GM19324 (cell line): ENCODE measurements around the gene SLIT2.

Experiments
- ATAC-seq: cut with Tn5 transposase; IDR thresholded peaks from one replicate; pipeline ENCODE4 v1.9.1; 2021; ENCODE audit warnings: mild to moderate bottlenecking, moderate library complexity; ENCODE audit not compliant: unreplicated experiment, low FRiP score

Gene SLIT2

DNA sequence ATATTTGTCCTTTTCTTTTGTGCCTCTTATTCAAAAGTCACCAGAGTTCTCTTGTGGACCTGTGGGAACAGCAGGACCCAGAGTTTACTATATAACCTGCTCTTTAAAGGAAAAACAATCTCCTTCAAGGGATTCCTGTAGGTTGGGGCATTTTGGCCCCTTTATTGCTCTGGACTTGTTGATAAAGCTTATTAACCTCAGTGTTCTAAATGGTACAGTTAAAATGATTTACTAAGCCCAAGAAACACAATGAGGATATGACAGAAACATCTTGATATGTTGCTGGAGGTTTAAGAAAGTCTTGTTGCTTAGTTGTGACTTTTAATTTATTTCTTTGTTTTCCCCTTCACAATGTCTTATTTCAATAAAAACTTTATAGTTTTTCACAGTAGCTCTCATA, 46.8 kb downstream of the SLIT2 start:
- ATAC-seq: no peak

DNA sequence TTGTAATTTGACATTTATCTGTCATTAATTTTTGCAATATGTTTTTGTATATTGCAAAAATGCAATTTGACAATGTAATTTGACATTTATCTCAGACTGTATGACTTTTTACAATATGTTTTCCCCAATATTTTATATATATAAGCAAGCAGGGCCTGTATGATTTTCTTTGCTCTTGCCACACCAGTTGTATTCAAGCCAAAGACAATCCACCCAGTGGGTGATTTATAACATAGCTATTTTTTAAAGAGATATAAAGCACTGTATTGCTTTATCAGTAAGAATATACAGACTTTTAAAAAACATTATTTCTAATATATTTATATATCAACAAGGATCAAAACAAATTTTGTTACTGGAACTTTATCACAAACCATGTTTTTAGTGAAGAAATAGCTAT, 47.3 kb downstream of the SLIT2 start:
- no peak for ATAC-seq

DNA sequence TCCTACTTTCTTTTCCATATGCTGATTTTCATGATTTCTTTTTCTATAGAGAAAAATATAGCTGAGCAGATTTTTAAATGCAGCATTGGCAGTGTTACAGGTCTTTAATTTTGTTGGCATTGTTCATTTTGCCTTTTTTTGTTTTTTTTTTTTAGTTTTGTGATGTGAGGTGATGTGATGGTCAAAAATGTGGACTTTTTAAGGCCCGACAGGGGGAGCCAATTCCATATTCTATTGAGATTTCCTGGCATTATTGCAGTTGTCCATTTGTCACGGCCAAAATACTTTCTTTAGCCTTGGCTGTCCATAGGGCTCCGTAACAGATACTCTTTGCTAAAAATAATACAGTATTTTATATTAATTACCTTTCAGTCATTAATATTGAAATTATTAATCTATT, 47.8 kb downstream of the SLIT2 start:
- no peak for ATAC-seq

DNA sequence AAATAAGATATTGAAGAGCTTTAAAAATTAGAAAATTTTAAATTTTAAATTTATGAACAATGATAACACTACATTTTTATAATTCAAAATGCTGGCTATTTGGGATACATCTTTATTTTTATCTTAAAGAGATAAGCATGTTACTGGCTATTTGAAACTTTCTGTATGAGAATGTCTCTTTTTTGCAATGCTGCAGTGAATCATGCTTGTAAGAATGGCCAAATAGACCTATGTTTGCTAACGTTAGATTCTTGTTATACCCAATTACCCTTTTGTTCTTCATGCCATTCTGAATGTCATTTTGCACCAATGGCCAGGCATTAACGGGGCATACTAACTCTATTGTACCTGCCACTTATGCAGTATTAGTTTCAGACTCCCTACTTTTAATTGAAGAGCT, 49.5 kb downstream of the SLIT2 start:
- ATAC-seq: no peak
